Endodermal cell (in vitro differentiated cells): Measurements from ENCODE around the gene CACNA2D2. TPM values are rescaled to one million over a fixed set of nuclear protein-coding genes. Genes with fewer than 3 reads are reported as not detected.

ENCODE experiments used
- DNase-seq: peaks from one replicate; pipeline ENCODE4 v3.0.0-alpha.2; 2017
- H3K27ac ChIP-seq: 2 replicates; pipeline ENCODE4 v1.5.1; 2013; ENCODE audit warnings: mild to moderate bottlenecking, low read depth, low read length, moderate library complexity
- H3K27me3 ChIP-seq: 2 replicates; pipeline ENCODE4 v1.6.1; 2013; ENCODE audit warnings: mild to moderate bottlenecking, low read length, moderate library complexity; ENCODE audit not compliant: insufficient read depth, control insufficient read depth, poor library complexity, severe bottlenecking
- H3K36me3 ChIP-seq: 2 replicates; pipeline ENCODE4 v1.7.0; 2013; ENCODE audit warnings: mild to moderate bottlenecking, low read length, moderate library complexity; ENCODE audit not compliant: control insufficient read depth, insufficient read depth
- H3K4me1 ChIP-seq: one replicate; pipeline ENCODE4 v1.7.0; 2013; ENCODE audit warnings: low read length; ENCODE audit not compliant: control insufficient read depth, insufficient read depth
- H3K4me3 ChIP-seq: 2 replicates; pipeline ENCODE4 v1.5.1; 2013; ENCODE audit warnings: mild to moderate bottlenecking, low read length, moderate library complexity
- H3K9ac ChIP-seq: 2 replicates; pipeline ENCODE4 v1.6.1; 2013; ENCODE audit warnings: mild to moderate bottlenecking, low read length, moderate library complexity; ENCODE audit not compliant: poor library complexity, severe bottlenecking; ENCODE audit errors: extremely low read depth
- H3K9me3 ChIP-seq: 2 replicates; pipeline ENCODE4 v1.6.1; 2013; ENCODE audit warnings: mild to moderate bottlenecking, low read length, moderate library complexity; ENCODE audit not compliant: control insufficient read depth
- H3K27ac Mint-ChIP-seq: 2 replicates; pipeline ENCODE4 v1.8.0; 2020; ENCODE audit warnings: mixed read lengths
- H3K27me3 Mint-ChIP-seq: 2 replicates; pipeline ENCODE4 v1.8.0; 2021; ENCODE audit warnings: mild to moderate bottlenecking, mixed read lengths; ENCODE audit not compliant: insufficient read depth
- H3K36me3 Mint-ChIP-seq: 2 replicates; pipeline ENCODE4 v1.8.0; 2020; ENCODE audit warnings: low read depth, mixed read lengths
- H3K4me1 Mint-ChIP-seq: 2 replicates; pipeline ENCODE4 v1.8.0; 2020; ENCODE audit warnings: mixed read lengths
- H3K4me3 Mint-ChIP-seq: 2 replicates; pipeline ENCODE4 v1.8.0; 2020; ENCODE audit warnings: mild to moderate bottlenecking, moderate library complexity, mixed read lengths
- H3K9me3 Mint-ChIP-seq: 2 replicates; pipeline ENCODE4 v1.8.0; 2020; ENCODE audit warnings: mild to moderate bottlenecking, mixed read lengths
- WGBS, 2 experiments: methylation state at CpG; one replicate each; pipeline versions ENCODE4 v1.1.5 to v1.1.7; 2013; ENCODE audit warnings: missing lambda C conversion rate in 2 of 2, mixed read lengths in 1 of 2; ENCODE audit not compliant: insufficient coverage in 1 of 2, insufficient read length in 1 of 2; 5-methylcytosine and 5-hydroxymethylcytosine counted together
- total RNA-seq, 2 donors: library from RNA; stranded (reverse); fragmentation: NEBNext Ultra II Directional in 1 of 2; extraction: Animal tissue kit (Norgen Biotek cat#: 25700) in 1 of 2; gene quantifications; 2 replicates in 1 of 2; 3 replicates in 1 of 2; pipeline ENCODE4 v1.2.1, GENCODE V29; 2021
- TF ChIP-seq, protein P1 (sequence below): fragments of 200-600 bp; sonication (generic); conservative IDR thresholded peaks from 2 replicates; pipeline ENCODE4 v1.5.0; 2021; ENCODE audit warnings: antibody characterized with exemption, mild to moderate bottlenecking

Gene CACNA2D2
- total RNA-seq, 2 donors from 2014 or later, result 17.6 to 20.7 TPM

DNA sequence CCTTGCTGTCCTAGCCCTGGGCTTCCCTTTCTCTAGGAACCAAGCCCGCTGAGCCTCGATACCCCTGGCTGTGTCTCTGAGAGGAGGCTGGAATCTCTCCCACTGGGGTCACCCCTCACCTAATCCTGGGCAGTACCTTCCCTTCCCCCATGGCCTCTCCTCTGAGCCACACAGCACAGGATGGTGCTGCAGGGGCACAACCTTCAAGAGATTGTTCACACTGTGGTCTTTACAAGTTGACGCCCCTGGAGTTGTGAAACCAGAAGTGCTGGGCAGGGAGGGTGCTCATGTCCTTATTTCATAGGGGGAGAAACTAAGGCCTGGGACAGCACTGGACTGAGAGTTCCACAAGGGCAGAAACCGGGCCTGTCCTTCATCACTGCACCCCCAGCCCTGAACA is 73.2 kb downstream of the CACNA2D2 start:
- H3K4me1 Mint-ChIP-seq, result peaks cover 39% of the 10 kb centered on the region
- Histone ChIP-seq H3K9me3 (no peaks in the 10 kb centered on the region), H3K27ac (no peak overlapping the region), H3K9ac (no peak overlapping the region), H3K4me3 (peak overlapping the region; percentile 21), H3K4me1 (peaks cover 19% of the 10 kb centered on the region), H3K36me3 (no peaks in the 10 kb centered on the region), H3K27me3 (no peaks in the 10 kb centered on the region)
- 93 to 100% methylated on average over 3 to 4 of the region's 4 CpGs for WGBS, 2 experiments
- peak overlapping the region; percentile 92 for H3K27ac Mint-ChIP-seq
- H3K4me3 Mint-ChIP-seq, result no peak overlapping the region
- DNase-seq, result no peak
- H3K36me3 Mint-ChIP-seq, result no peaks in the 10 kb centered on the region
- H3K27me3 Mint-ChIP-seq, result no peaks in the 10 kb centered on the region
- TF ChIP-seq, protein P1, sequence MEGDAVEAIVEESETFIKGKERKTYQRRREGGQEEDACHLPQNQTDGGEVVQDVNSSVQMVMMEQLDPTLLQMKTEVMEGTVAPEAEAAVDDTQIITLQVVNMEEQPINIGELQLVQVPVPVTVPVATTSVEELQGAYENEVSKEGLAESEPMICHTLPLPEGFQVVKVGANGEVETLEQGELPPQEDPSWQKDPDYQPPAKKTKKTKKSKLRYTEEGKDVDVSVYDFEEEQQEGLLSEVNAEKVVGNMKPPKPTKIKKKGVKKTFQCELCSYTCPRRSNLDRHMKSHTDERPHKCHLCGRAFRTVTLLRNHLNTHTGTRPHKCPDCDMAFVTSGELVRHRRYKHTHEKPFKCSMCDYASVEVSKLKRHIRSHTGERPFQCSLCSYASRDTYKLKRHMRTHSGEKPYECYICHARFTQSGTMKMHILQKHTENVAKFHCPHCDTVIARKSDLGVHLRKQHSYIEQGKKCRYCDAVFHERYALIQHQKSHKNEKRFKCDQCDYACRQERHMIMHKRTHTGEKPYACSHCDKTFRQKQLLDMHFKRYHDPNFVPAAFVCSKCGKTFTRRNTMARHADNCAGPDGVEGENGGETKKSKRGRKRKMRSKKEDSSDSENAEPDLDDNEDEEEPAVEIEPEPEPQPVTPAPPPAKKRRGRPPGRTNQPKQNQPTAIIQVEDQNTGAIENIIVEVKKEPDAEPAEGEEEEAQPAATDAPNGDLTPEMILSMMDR, result no peak
- no peaks in the 10 kb centered on the region for H3K9me3 Mint-ChIP-seq

DNA sequence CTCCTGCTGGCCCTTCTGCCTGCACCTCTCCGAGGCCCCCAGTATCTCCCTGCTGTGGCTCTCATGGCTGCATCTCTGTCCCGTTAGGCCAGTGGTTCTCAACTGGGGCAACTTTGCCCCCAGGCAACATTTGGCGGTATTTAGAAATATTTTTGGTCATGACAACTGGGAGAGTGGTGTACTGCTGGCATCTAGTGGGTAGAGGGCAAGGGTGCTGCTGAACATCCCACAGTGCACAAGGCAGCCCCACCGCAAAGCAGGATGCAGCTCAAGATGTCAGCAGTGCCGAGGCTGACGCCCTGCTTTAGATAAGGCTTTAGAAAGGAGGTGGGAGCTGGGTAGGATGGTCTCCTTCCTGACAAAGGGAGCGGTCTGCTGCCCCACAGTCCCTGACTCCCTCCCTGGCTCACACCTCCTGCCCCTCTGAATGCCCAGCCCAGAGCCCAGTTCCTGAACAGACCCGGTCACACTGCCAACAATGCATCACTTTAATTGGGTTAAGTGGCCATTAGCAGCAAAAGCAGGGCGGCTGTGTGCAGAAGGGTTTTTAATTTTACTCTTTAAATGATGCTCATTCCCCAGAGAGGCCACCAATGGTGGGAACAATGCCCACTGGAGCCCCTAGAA is 75.3 kb downstream of the CACNA2D2 start:
- Mint-ChIP-seq H3K4me3 (no peak overlapping the region), H3K27ac (no peak overlapping the region), H3K27me3 (no peaks in the 10 kb centered on the region), H3K9me3 (no peaks in the 10 kb centered on the region), H3K36me3 (no peaks in the 10 kb centered on the region), H3K4me1 (peaks cover 29% of the 10 kb centered on the region)
- Histone ChIP-seq H3K4me1 (peaks cover 17% of the 10 kb centered on the region), H3K9ac (no peak overlapping the region), H3K9me3 (no peaks in the 10 kb centered on the region), H3K27ac (no peak overlapping the region), H3K36me3 (no peaks in the 10 kb centered on the region), H3K27me3 (no peaks in the 10 kb centered on the region), H3K4me3 (no peak overlapping the region)
- TF ChIP-seq, protein P1, result no peak
- WGBS, 2 experiments, result 81 to 95% methylated on average over 4 to 9 of the region's 9 CpGs
- DNase-seq, result no peak

DNA sequence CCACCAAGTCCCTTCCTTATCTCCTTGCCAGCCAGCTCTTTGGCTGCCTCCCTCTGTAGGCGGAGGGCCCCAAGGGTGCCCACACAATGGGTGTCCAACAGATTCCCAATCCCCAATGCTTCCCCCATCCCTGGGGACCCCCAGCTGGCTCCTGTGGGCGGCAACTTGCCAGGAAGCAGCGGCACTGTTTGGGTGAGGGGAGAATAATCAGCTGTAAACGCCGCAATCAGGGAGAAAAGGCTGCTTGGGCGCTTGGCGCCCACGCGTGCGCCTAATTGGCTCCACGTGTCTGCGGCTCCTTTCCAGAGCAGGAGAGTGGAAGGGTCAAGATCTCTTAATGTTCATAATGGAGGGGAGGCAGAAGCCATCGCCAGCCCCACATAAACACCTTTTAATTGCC is 76.2 kb downstream of the CACNA2D2 start:
- TF ChIP-seq, protein P1, result no peak
- Mint-ChIP-seq H3K4me1 (peaks cover 27% of the 10 kb centered on the region), H3K27me3 (no peaks in the 10 kb centered on the region), H3K36me3 (no peaks in the 10 kb centered on the region), H3K27ac (no peak overlapping the region), H3K4me3 (no peak overlapping the region), H3K9me3 (no peaks in the 10 kb centered on the region)
- no peak for DNase-seq
- H3K27me3 ChIP-seq, result no peaks in the 10 kb centered on the region
- H3K4me3 ChIP-seq, result no peak overlapping the region
- no peak overlapping the region for H3K27ac ChIP-seq
- H3K4me1 ChIP-seq, result peaks cover 17% of the 10 kb centered on the region
- 93 to 97% methylated on average over 6 to 13 of the region's 13 CpGs for WGBS, 2 experiments
- H3K9ac ChIP-seq, result no peak overlapping the region
- H3K9me3 ChIP-seq, result no peaks in the 10 kb centered on the region
- no peaks in the 10 kb centered on the region for H3K36me3 ChIP-seq
